Neural crest cell (in vitro differentiated cells): ENCODE measurements around the gene TP63. TPM values are rescaled to one million over a fixed set of nuclear protein-coding genes. Genes with fewer than 3 reads are reported as not detected.

ENCODE experiments used
- DNase-seq: peaks from one replicate; pipeline ENCODE4 v3.0.0; 2021; ENCODE audit warnings: low read depth, mixed read lengths, low spot score
- H3K27ac Mint-ChIP-seq: one replicate; pipeline ENCODE4 v1.8.0; 2021; ENCODE audit warnings: mild to moderate bottlenecking, mixed read lengths; ENCODE audit not compliant: unreplicated experiment
- H3K27me3 Mint-ChIP-seq: 2 replicates; pipeline ENCODE4 v1.8.0; 2021; ENCODE audit warnings: low read depth, mild to moderate bottlenecking, mixed read lengths
- H3K36me3 Mint-ChIP-seq: 2 replicates; pipeline ENCODE4 v1.8.0; 2021; ENCODE audit warnings: low read depth, mild to moderate bottlenecking, mixed read lengths
- H3K4me1 Mint-ChIP-seq: 2 replicates; pipeline ENCODE4 v1.8.0; 2021; ENCODE audit warnings: mixed read lengths
- H3K4me3 Mint-ChIP-seq: one replicate; pipeline ENCODE4 v1.8.0; 2021; ENCODE audit warnings: mild to moderate bottlenecking, mixed read lengths
- H3K9me3 Mint-ChIP-seq: 2 replicates; pipeline ENCODE4 v1.8.0; 2021; ENCODE audit warnings: mixed read lengths
- CTCF ChIP-seq: fragments of 200-600 bp; sonication (generic); conservative IDR thresholded peaks from 2 replicates; pipeline ENCODE4 v1.5.0; 2021; ENCODE audit warnings: antibody characterized with exemption, mild to moderate bottlenecking
- total RNA-seq: library from RNA; stranded (reverse); gene quantifications from 2 replicates; pipeline ENCODE4 v1.2.1, GENCODE V29; 2021

Gene TP63
- total RNA-seq, 1 donor from 2014 or later, result 0.21 TPM

- no peak overlapping the region for H3K4me3 Mint-ChIP-seq
- no peak overlapping the region for H3K27ac Mint-ChIP-seq
- H3K4me1 Mint-ChIP-seq, result no peaks in the 10 kb centered on the region
- H3K9me3 Mint-ChIP-seq, result peaks cover 7% of the 10 kb centered on the region
- H3K27me3 Mint-ChIP-seq, result no peaks in the 10 kb centered on the region
- H3K36me3 Mint-ChIP-seq, result no peaks in the 10 kb centered on the region
- TF ChIP-seq CTCF, result no peak
- DNase-seq, result no peak
Observed at GRCh38 chr3:189621948-189622603, 9.1 kb upstream of the TP63 start.

GRCh38 chr3:189622629-189623028 is 8.6 kb upstream of the TP63 start:
- Mint-ChIP-seq H3K36me3 (no peaks in the 10 kb centered on the region), H3K4me1 (no peaks in the 10 kb centered on the region), H3K27ac (no peak overlapping the region), H3K27me3 (no peaks in the 10 kb centered on the region), H3K4me3 (no peak overlapping the region), H3K9me3 (peaks cover 7% of the 10 kb centered on the region)
- TF ChIP-seq CTCF, result no peak
- DNase-seq, result no peak

- no peak for DNase-seq
- H3K4me1 Mint-ChIP-seq, result no peaks in the 10 kb centered on the region
- H3K9me3 Mint-ChIP-seq, result peaks cover 3% of the 10 kb centered on the region
- H3K27me3 Mint-ChIP-seq, result no peaks in the 10 kb centered on the region
- TF ChIP-seq CTCF, result no peak
- H3K27ac Mint-ChIP-seq, result no peak overlapping the region
- H3K36me3 Mint-ChIP-seq, result no peaks in the 10 kb centered on the region
- H3K4me3 Mint-ChIP-seq, result no peak overlapping the region
Observed at GRCh38 chr3:189624130-189624529, 7.1 kb upstream of the TP63 start.

- Mint-ChIP-seq H3K9me3 (no peaks in the 10 kb centered on the region), H3K27ac (no peak overlapping the region), H3K27me3 (no peaks in the 10 kb centered on the region), H3K36me3 (no peaks in the 10 kb centered on the region), H3K4me1 (no peaks in the 10 kb centered on the region), H3K4me3 (no peak overlapping the region)
- no peak for TF ChIP-seq CTCF
- DNase-seq, result no peak
Observed at GRCh38 chr3:189625071-189625470, 6.1 kb upstream of the TP63 start.

GRCh38 chr3:189625572-189625971 is 5.6 kb upstream of the TP63 start:
- Mint-ChIP-seq H3K4me1 (peaks cover under 1% of the 10 kb centered on the region), H3K27me3 (no peaks in the 10 kb centered on the region), H3K4me3 (no peak overlapping the region), H3K36me3 (no peaks in the 10 kb centered on the region), H3K27ac (no peak overlapping the region), H3K9me3 (no peaks in the 10 kb centered on the region)
- TF ChIP-seq CTCF, result no peak
- DNase-seq, result no peak
